Activated naive CD8-positive, alpha-beta T cell (primary cell): ENCODE measurements around the gene TMEM119.
"Not testable (repeated sequence)": the region's sequence is repeated elsewhere in the genome, so short reads cannot be mapped to it uniquely, and the experiment has no call there.

Source experiments
- H3K27ac Mint-ChIP-seq: one replicate; pipeline ENCODE4 v1.8.0; 2021; ENCODE audit warnings: mixed read lengths
- H3K27me3 Mint-ChIP-seq: one replicate; pipeline ENCODE4 v1.8.0; 2021; ENCODE audit warnings: mixed read lengths
- H3K36me3 Mint-ChIP-seq: one replicate; pipeline ENCODE4 v1.8.0; 2021; ENCODE audit warnings: mixed read lengths
- H3K4me1 Mint-ChIP-seq: one replicate; pipeline ENCODE4 v1.8.0; 2021; ENCODE audit warnings: low read depth, mixed read lengths
- H3K4me3 Mint-ChIP-seq: one replicate; pipeline ENCODE4 v1.8.0; 2021; ENCODE audit warnings: mild to moderate bottlenecking, mixed read lengths
- H3K9me3 Mint-ChIP-seq: one replicate; pipeline ENCODE4 v1.8.0; 2021; ENCODE audit warnings: low read depth, mixed read lengths

TMEM119 gene

DNA sequence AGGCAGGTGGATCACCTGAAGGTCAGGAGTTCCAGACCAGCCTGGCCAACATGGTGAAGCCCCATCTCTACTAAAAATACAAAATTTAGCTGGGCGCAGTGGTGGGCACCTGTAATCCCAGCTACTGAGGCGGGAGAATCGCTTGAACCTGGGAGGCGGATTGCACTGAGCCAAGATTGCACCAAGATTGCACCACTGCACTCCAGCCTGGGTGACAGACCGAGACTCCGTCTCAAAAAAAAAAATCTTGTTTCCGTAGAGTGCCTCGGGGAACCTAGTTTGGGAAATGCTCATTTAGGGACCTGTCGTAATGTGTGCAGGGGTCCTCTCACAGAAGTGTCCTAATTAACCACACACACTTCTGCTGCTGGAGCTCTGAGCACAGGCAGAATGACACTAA is 7.4 kb downstream of the TMEM119 start:
- H3K9me3 Mint-ChIP-seq, H3K27ac Mint-ChIP-seq, H3K27me3 Mint-ChIP-seq, H3K4me1 Mint-ChIP-seq, H3K36me3 Mint-ChIP-seq, H3K4me3 Mint-ChIP-seq: not testable (repeated sequence)

DNA sequence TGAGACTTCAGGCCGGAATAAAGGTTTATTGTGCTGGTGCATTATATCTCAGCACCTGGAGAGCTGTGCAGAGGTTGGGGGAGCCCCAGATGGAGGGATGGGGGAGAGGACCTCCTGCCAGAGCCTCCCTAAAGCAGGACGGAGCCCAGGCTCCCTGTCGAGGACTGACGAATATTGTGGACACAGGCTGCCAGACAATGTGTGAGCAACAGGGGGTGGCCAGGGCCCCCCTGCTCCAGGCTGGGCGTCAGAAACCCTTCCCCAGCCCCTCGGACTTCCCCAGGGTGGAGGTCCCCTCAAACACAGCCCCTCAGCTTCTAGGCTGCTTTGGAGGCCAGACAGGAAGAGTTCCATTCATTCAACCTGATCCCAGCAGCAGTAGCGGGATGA is 8.0 kb downstream of the TMEM119 start:
- no peak overlapping the region for H3K27ac Mint-ChIP-seq
- no peaks in the 10 kb centered on the region for H3K27me3 Mint-ChIP-seq
- no peaks in the 10 kb centered on the region for H3K36me3 Mint-ChIP-seq
- H3K4me1 Mint-ChIP-seq, result no peaks in the 10 kb centered on the region
- H3K4me3 Mint-ChIP-seq, result no peak overlapping the region
- H3K9me3 Mint-ChIP-seq, result no peaks in the 10 kb centered on the region

GRCh38 chr12:108589028-108589839 is 8.7 kb downstream of the TMEM119 start:
- Mint-ChIP-seq H3K27me3 (no peaks in the 10 kb centered on the region), H3K36me3 (no peaks in the 10 kb centered on the region), H3K4me3 (no peak overlapping the region), H3K9me3 (no peaks in the 10 kb centered on the region), H3K27ac (no peak overlapping the region), H3K4me1 (no peaks in the 10 kb centered on the region)

DNA sequence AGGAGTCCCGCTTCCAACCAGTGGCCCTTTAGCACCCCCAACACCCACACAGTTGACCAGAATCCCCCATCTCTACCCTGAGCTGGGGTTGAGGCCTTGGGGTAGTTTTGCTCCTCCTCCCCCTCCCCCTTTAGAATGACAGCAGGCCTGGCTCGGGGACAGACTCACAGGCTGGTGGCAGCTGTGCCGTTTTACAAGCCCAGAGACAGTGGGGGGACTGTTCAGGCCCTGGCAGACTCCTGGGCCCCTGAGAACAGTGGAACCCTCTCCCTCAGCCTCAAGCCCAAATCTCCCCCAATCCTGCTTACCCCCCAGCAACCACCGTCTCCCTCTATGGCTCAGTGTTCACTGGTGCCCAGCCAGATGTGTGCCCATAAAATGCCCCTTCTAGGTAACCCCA is 10.1 kb downstream of the TMEM119 start:
- H3K4me1 Mint-ChIP-seq, result no peaks in the 10 kb centered on the region
- no peak overlapping the region for H3K27ac Mint-ChIP-seq
- H3K27me3 Mint-ChIP-seq, result no peaks in the 10 kb centered on the region
- H3K9me3 Mint-ChIP-seq, result no peaks in the 10 kb centered on the region
- H3K4me3 Mint-ChIP-seq, result no peak overlapping the region
- no peaks in the 10 kb centered on the region for H3K36me3 Mint-ChIP-seq

DNA sequence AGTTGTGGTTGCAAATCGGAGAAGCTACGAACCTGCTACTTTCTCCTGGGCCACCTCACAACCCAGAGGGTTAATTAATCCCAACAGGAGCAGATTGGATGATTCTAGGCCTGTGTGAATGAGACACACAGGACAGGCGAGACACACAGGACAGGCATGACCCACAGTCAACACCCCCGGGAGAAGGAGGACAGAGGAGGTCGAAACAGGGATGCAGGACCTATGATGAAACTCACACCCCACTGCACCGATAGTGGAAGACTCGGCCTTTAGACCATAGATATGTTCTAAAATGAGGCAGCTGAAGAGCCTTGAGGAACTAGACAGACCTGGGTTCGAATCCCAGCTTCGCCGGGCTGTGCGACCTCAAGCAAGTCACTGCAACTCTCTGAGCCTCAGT is 11.6 kb downstream of the TMEM119 start:
- Mint-ChIP-seq H3K27me3 (no peaks in the 10 kb centered on the region), H3K4me3 (no peak overlapping the region), H3K27ac (no peak overlapping the region), H3K4me1 (no peaks in the 10 kb centered on the region), H3K9me3 (no peaks in the 10 kb centered on the region), H3K36me3 (no peaks in the 10 kb centered on the region)

- no peak overlapping the region for H3K4me3 Mint-ChIP-seq
- H3K36me3 Mint-ChIP-seq, result no peaks in the 10 kb centered on the region
- no peaks in the 10 kb centered on the region for H3K9me3 Mint-ChIP-seq
- H3K27ac Mint-ChIP-seq, result no peak overlapping the region
- no peaks in the 10 kb centered on the region for H3K27me3 Mint-ChIP-seq
- no peaks in the 10 kb centered on the region for H3K4me1 Mint-ChIP-seq
Measured at GRCh38 chr12:108585864-108586263, 12.0 kb downstream of the TMEM119 start.

GRCh38 chr12:108584456-108585065 is 13.3 kb downstream of the TMEM119 start:
- no peaks in the 10 kb centered on the region for H3K9me3 Mint-ChIP-seq
- no peak overlapping the region for H3K27ac Mint-ChIP-seq
- H3K4me1 Mint-ChIP-seq, result no peaks in the 10 kb centered on the region
- no peaks in the 10 kb centered on the region for H3K27me3 Mint-ChIP-seq
- no peak overlapping the region for H3K4me3 Mint-ChIP-seq
- no peaks in the 10 kb centered on the region for H3K36me3 Mint-ChIP-seq

DNA sequence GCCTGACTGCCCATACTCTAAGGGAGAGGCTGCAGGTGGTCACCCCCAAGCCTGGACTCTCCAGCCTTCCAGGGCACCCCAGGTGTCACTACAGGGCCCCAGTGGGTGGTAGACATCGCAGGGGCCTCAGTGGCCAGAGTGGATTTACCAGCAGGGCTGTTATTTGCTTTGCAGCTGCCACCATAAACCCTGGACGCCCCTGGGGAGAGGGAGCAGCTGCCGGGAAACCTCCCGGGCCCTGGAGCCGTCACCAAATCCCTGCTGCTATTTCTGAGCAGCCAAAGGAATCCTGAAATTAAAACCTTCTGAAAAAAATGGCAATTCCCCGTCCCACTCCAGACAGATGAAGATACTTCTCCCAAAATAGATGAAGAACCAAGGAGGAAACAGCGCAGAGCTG is 13.9 kb downstream of the TMEM119 start:
- H3K4me1 Mint-ChIP-seq, result no peaks in the 10 kb centered on the region
- no peaks in the 10 kb centered on the region for H3K27me3 Mint-ChIP-seq
- peaks cover 2% of the 10 kb centered on the region for H3K9me3 Mint-ChIP-seq
- H3K4me3 Mint-ChIP-seq, result no peak overlapping the region
- H3K36me3 Mint-ChIP-seq, result no peaks in the 10 kb centered on the region
- H3K27ac Mint-ChIP-seq, result no peak overlapping the region

DNA sequence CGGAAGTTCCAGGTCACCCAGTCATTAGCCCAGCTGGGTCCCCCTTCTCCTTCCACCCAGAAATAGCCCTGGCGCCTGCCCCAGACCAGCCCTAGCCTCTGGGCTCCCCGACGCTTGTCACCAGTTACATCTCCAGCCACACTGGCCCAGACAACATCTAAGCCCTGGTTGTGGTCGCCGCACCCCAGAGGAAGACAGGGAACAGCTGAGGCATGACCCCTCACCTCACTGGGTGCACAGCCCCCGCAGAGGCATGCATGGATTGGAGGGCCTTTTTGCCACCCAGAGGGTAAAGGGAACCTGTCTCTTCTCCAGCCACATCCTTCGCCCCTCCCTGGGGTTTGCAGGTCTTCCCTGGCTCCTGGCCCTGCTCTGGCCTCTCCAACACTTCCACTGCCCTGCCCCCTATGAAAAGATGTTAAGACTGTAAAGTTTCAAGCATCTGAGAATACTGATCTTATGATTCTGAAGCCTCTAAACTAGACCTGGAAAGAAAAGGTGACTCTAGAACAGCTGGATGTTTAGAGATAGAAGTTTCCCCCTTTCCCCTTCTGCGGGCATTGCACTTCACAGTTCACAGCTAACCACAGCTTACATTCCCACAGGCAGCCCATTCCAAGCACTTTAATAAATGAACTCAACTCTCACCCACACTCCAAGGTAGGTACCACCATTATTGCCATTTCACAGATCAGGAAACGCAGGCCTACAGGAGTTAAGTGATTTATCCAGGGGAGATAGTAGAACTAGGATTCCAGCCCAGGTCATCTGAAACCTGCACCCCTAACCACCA is 14.7 kb downstream of the TMEM119 start:
- Mint-ChIP-seq H3K27me3 (no peaks in the 10 kb centered on the region), H3K27ac (no peak overlapping the region), H3K4me1 (peaks cover 2% of the 10 kb centered on the region), H3K36me3 (no peaks in the 10 kb centered on the region), H3K9me3 (peaks cover 7% of the 10 kb centered on the region), H3K4me3 (no peak overlapping the region)

GRCh38 chr12:108582509-108582908 is 15.4 kb downstream of the TMEM119 start:
- Mint-ChIP-seq H3K27me3 (no peaks in the 10 kb centered on the region), H3K27ac (no peak overlapping the region), H3K4me3 (no peak overlapping the region)

DNA sequence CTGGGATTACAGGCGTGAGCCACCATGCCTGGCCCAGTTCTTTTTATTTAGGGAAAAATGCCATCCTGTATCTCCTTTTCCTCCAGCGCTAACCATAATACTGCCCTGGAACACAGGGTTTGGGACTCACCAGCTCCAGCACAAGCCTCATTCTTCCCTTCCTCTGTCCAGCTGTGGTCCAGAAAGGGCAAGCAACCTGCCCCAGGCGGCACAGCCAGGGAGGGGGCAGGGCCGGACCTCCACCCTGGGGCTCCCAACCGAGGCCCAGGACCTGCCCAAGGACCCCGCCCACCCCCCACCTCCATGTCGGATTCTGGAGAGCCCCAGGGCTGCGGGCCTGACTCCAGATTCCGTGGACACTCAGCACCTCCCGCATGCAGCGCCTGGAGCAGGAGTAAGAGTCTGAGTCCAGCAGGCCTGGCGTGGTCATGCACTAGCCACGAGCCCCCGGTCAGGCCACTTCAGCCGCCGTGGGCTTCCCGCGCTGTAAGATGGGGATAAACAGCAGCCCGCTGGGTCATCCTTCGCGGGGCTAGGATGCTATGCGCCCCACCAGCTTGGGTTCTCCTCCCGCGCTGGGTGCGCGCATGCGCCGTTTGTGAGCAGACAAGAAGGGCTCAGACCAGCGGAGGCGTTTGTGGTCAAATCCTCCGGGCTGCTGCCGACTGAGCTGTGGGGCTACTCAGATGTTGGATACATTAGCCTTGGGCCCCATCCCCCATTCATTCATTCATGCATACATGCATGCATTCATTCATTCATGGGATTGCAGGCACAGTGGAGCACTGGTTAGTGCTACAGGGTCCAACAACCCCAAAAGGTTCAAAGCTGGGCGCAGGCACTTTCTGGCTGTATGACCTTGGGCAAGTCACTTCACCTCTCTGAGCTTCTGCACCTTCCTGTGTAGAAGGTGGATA is 16.3 kb downstream of the TMEM119 start:
- Mint-ChIP-seq H3K9me3 (peaks cover 7% of the 10 kb centered on the region), H3K36me3 (no peaks in the 10 kb centered on the region), H3K27me3 (no peaks in the 10 kb centered on the region), H3K4me3 (no peak overlapping the region), H3K4me1 (peaks cover 8% of the 10 kb centered on the region), H3K27ac (no peak overlapping the region)

More at GRCh38 chr12:108582509-108582908, 15.4 kb downstream of the TMEM119 start:
- peaks cover 7% of the 10 kb centered on the region for H3K9me3 Mint-ChIP-seq
- peaks cover 4% of the 10 kb centered on the region for H3K4me1 Mint-ChIP-seq
- no peaks in the 10 kb centered on the region for H3K36me3 Mint-ChIP-seq

GRCh38 chr12:108580531-108580930 is 17.4 kb downstream of the TMEM119 start:
- H3K36me3 Mint-ChIP-seq, result no peaks in the 10 kb centered on the region
- peaks cover 7% of the 10 kb centered on the region for H3K9me3 Mint-ChIP-seq
- H3K27ac Mint-ChIP-seq, result no peak overlapping the region
- H3K27me3 Mint-ChIP-seq, result no peaks in the 10 kb centered on the region
- peaks cover 17% of the 10 kb centered on the region for H3K4me1 Mint-ChIP-seq
- H3K4me3 Mint-ChIP-seq, result no peak overlapping the region

DNA sequence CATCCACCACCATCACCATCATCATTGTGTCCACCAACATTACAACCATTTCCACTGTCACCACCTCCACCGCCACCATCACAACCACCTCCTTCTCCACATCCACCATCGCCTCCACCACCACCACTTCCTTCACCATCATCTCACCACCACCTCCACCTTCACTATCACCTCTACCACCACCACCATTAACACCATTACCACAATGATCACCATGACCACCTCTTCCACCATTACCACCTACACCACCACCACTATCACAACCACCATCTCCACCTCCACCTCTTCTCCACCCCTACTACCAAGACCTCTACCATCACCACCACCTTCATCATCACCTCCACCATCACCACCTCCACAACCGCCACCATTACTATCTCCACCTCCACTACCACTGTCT is 19.1 kb downstream of the TMEM119 start:
- Mint-ChIP-seq H3K36me3 (no peaks in the 10 kb centered on the region), H3K4me3 (no peak overlapping the region), H3K27ac (peak overlapping the region; percentile 12), H3K4me1 (peaks cover 32% of the 10 kb centered on the region), H3K27me3 (no peaks in the 10 kb centered on the region), H3K9me3 (peaks cover 7% of the 10 kb centered on the region)

DNA sequence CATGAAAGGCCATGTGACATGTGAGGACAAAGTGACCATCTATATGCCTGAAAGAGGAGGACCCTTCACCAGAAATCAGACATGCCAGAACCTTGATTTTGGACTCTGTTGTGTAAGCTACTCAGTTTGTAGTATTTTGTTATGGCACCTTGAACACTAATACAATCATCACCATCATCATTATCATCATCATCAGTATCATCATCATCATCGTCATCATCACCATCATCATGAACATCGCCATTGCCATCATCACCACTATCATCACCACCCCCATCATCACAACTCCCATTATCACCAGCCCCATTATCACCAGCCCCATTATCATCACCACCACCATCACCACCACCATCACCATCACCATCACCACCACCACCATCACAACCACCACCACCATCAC is 19.6 kb downstream of the TMEM119 start:
- H3K27me3 Mint-ChIP-seq, result no peaks in the 10 kb centered on the region
- H3K36me3 Mint-ChIP-seq, result no peaks in the 10 kb centered on the region
- H3K9me3 Mint-ChIP-seq, result peaks cover 7% of the 10 kb centered on the region
- H3K27ac Mint-ChIP-seq, result no peak overlapping the region
- no peak overlapping the region for H3K4me3 Mint-ChIP-seq
- H3K4me1 Mint-ChIP-seq, result peaks cover 37% of the 10 kb centered on the region
